ENCODE results near the gene FBLIM1.
"Not testable (repeated sequence)": the region's sequence is repeated elsewhere in the genome, so short reads cannot be mapped to it uniquely, and the experiment has no call there.

FBLIM1 gene

DNA sequence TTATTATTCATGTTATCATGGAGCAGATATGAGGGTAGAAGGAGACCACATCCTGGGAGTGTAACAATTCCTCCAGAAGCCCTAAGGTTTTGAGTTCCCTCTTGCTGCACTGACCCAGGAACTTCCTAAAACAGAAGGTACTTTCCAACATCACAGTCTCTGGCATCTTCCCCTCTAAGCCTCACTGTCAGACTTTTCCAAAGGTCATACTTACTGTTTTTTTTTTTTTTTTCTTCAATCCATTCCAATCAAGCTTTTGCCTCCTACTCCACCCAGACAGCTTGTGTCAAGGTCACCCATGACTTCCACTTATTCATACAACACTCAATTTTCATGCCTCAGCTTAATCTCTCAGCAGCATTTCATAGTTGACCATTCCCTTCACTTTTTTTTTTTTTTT is 67.2 kb downstream of the FBLIM1 start:
- no peak for DNase-seq

- no peak for DNase-seq
These were observed 68.4 kb downstream of the FBLIM1 start for GRCh38 chr1:15826810-15827507.

DNA sequence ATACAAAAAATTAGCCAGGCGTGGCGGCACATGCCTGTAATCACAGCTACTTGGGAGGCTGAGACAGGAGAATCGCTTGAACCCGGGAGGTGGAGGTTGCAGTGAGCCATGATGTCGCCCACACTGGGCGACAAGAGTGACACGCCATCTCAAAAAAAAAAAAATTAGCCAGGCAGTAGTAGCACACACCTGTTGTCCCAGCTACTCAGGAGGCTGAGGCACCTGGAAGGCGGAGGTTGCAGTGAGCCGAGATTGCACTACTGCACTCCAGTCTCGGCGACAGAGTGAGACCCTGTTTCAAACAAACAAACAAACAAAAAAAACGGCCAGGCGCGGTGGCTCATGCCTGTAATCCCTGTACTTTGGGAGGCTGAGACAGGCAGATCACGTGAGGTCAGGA is 69.0 kb downstream of the FBLIM1 start:
- DNase-seq = not testable (repeated sequence)

DNA sequence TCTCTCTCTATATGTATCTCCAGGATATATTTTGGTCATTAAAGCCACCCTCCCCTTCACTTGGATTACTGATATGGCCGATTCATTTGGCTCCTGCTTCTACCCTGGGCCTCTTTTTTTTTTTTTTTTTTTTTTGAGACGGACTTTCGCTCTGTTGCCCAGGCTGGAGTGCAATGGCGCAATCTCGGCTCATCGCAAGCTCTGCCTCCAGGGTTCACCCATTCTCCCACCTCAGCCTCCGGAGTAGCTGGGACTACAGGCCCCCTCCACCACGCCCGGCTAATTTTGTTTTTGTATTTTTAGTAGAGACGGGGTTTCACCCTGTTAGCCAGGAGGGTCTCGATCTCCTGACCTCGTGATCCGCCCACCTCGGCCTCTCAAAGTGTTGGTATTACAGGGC is 70.3 kb downstream of the FBLIM1 start:
- DNase-seq = not testable (repeated sequence)

DNA sequence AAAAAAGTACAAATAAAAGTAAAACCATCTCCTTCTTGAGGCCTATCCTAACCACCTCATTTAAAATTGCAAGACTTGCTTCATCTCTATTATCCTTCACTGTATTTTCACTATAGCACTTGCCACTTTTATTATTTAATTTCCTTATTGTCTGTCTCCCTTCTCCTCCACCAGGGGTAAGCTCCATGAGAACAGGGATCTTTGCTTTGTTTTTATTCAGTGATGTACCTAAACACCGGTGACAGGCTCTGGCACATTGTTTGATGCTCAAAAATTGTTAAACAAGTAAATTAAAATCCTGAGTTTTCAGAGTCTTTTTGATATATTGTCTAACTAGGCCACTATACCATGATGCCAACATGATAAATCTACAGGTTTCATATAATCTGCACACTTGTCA is 71.7 kb downstream of the FBLIM1 start:
- no peak for DNase-seq

GRCh38 chr1:15833069-15833679 is 74.6 kb downstream of the FBLIM1 start:
- peak; percentile 83 for DNase-seq

GRCh38 chr1:15833842-15834405 is 75.3 kb downstream of the FBLIM1 start:
- DNase-seq = no peak

DNA sequence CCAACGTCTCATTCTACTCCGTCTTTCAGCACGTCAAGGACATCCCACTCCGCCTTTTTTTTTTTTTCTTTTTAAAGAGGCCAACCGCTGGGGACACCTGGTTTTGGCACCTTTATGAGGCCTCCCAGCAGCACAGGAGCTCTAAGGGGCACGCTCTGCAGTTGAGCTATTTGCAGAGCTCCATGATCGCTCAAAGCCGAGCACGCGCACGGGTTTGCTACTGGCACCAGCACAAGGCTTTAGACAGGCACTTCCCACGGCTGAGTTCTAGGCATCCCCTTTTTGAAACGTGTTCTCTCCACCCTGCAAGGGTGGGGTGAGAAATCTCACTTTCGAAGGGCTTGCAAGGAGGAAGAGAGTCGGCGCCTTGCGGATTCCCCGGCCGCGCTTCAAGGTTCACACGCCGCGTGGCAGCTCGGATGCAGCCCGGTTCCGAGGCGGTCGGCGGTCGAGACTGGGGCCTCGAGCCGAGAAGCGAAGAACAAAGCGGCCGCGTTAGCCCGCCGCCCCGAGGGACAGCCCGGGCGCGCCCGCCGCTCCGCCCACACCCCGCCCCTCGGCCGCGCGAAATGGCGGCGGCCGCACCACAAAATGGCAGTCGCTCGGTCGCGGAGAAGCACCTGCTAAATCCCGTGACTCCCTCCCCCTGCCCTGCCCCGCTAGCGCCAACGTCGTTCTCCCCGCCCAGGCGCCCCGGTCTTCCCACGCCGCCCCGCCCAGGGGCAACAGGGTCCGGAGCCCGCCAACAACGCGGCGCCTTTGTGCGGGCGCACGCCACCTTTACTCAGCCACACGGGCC is 76.0 kb downstream of the FBLIM1 start:
- DNase-seq = peak; percentile 96

DNA sequence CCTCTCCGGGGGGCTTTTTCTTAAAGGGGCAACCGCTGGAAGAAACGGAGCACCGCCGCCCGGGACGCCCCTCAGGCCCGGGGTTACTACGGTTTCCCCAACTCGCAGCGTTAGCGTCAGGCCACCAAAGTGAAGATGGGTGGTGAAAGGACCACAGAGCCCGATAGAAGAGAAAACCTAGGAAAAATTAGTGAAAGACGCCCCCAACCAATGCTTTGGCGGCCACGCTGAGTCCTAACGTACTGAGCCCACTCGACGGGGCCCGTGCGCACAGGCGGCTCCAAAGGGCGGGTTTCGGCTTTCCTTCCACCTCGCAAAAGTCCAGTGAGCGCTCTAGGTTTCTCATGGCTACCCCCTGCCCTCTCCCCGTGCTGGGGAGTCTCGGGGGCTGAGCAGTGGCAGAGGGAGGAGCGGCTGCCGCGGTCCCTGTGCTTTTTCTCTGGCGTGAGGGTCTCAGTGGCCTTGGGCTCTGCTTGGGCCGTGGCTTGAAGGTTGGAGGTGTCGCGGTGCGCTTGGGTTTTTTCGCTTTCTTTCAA is 76.7 kb downstream of the FBLIM1 start:
- DNase-seq = no peak

DNA sequence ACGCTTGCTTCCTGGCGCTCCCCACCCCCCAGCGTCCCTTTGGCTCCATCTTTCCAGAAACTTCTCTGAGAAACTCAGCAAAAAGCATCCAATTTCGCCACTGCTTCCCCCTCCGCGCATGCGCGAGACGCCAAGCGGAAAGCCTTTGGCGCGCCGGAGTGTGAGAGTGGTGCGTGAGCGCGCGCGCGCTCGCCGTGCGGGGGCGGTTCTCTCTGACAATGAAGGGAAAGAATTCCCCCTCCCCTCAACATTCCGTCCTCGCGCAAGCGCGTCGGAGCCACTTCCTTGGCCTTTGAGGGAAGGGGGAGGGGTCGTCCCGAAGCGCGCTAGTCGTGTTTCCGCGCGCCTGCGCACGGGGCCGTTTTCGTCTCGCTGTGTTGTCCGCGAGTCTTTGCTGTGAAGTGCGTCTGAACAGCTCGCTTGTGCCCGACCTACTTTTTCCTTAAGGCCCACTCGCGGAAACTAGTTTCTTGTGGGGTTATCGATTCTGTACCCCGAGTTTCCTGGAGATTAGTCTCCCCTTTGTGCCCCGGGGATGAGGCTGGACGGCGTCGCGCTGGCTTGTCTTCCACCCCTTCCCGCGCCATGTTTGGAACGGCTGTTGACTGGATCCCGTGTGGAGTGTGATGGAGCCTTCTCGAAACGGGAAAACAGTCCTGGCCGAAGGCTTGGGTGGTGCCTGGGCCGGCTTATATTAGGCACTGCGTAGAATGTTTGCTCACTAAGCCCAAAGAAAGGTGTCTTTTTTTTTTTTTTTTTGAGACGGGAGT is 77.3 kb downstream of the FBLIM1 start:
- peak; percentile 99 for DNase-seq
